Trophoblast cell (in vitro differentiated cells and primary cell): ENCODE data around the gene ZNF827.

ENCODE experiments used
- DNase-seq, 2 donors: peaks; one replicate each; pipeline ENCODE4 v3.0.0-alpha.2; 2016
- H2AFZ ChIP-seq: 2 replicates; pipeline ENCODE4 v1.6.1; 2013; ENCODE audit warnings: low read length, moderate library complexity, mild to moderate bottlenecking; ENCODE audit not compliant: insufficient read depth, poor library complexity
- H2AK5ac ChIP-seq: 2 replicates; pipeline ENCODE4 v1.6.1; 2013; ENCODE audit warnings: mild to moderate bottlenecking, low read length
- H2BK120ac ChIP-seq: 2 replicates; pipeline ENCODE4 v1.6.1; 2013; ENCODE audit warnings: low read length, mild to moderate bottlenecking, moderate library complexity; ENCODE audit not compliant: insufficient read depth, poor library complexity
- H2BK12ac ChIP-seq: 2 replicates; pipeline ENCODE4 v1.6.1; 2013; ENCODE audit warnings: mild to moderate bottlenecking, low read length, moderate library complexity
- H2BK5ac ChIP-seq: 2 replicates; pipeline ENCODE4 v1.6.1; 2013; ENCODE audit warnings: low read length, low read depth, moderate library complexity, mild to moderate bottlenecking; ENCODE audit not compliant: poor library complexity
- H3K14ac ChIP-seq: 2 replicates; pipeline ENCODE4 v1.6.1; 2013; ENCODE audit warnings: mild to moderate bottlenecking, low read length
- H3K18ac ChIP-seq: 2 replicates; pipeline ENCODE4 v1.6.1; 2013; ENCODE audit warnings: mild to moderate bottlenecking, low read length
- H3K23ac ChIP-seq: 2 replicates; pipeline ENCODE4 v1.6.1; 2013; ENCODE audit warnings: low read length
- H3K27ac ChIP-seq: 2 replicates; pipeline ENCODE4 v1.5.1; 2013; ENCODE audit warnings: low read depth, mild to moderate bottlenecking, inconsistent platforms, low read length, moderate library complexity
- H3K27me3 ChIP-seq: 2 replicates; pipeline ENCODE4 v1.6.1; 2013; ENCODE audit warnings: inconsistent platforms, mild to moderate bottlenecking, low read length, moderate library complexity; ENCODE audit not compliant: insufficient read depth
- H3K36me3 ChIP-seq, 2 experiments: 1 replicate in 1 of 2; 2 replicates in 1 of 2; pipeline ENCODE4 v1.6.1; 2013; ENCODE audit warnings: low read length in 2 of 2, mild to moderate bottlenecking in 2 of 2, moderate library complexity in 1 of 2; ENCODE audit not compliant: insufficient read depth in 2 of 2, control insufficient read depth in 1 of 2
- H3K4ac ChIP-seq: 2 replicates; pipeline ENCODE4 v1.6.1; 2013; ENCODE audit warnings: low read depth, mild to moderate bottlenecking, low read length, moderate library complexity
- H3K4me1 ChIP-seq, 2 experiments: 1 replicate in 1 of 2; 2 replicates in 1 of 2; pipeline ENCODE4 v1.6.1; 2013; ENCODE audit warnings: low read length in 2 of 2, mild to moderate bottlenecking in 2 of 2, moderate library complexity in 1 of 2; ENCODE audit not compliant: insufficient read depth in 2 of 2, control insufficient read depth in 1 of 2
- H3K4me2 ChIP-seq: 2 replicates; pipeline ENCODE4 v1.6.1; 2013; ENCODE audit warnings: inconsistent platforms, mild to moderate bottlenecking, low read length, moderate library complexity
- H3K4me3 ChIP-seq: 2 replicates; pipeline ENCODE4 v1.5.1; 2013; ENCODE audit warnings: mild to moderate bottlenecking, low read depth, low read length, inconsistent platforms
- H3K79me1 ChIP-seq: one replicate; pipeline ENCODE4 v1.6.1; 2013; ENCODE audit warnings: low read length
- H3K79me2 ChIP-seq: 2 replicates; pipeline ENCODE4 v1.6.1; 2013; ENCODE audit warnings: low read length, mild to moderate bottlenecking; ENCODE audit not compliant: control insufficient read depth, insufficient read depth, poor library complexity
- H3K9ac ChIP-seq: 2 replicates; pipeline ENCODE4 v1.6.1; 2013; ENCODE audit warnings: mild to moderate bottlenecking, low read length
- H3K9me3 ChIP-seq: 2 replicates; pipeline ENCODE4 v1.6.1; 2013; ENCODE audit warnings: low read depth, mild to moderate bottlenecking, control low read depth, inconsistent platforms, low read length; ENCODE audit not compliant: insufficient read depth
- H4K12ac ChIP-seq: 2 replicates; pipeline ENCODE4 v1.6.1; 2013; ENCODE audit warnings: low read depth, mild to moderate bottlenecking, low read length, moderate library complexity
- H4K8ac ChIP-seq: 2 replicates; pipeline ENCODE4 v1.6.1; 2013; ENCODE audit warnings: low read depth, mild to moderate bottlenecking, low read length, moderate library complexity
- H4K91ac ChIP-seq: one replicate; pipeline ENCODE4 v1.6.1; 2013; ENCODE audit warnings: low read depth, mild to moderate bottlenecking, low read length, moderate library complexity
- WGBS: extraction: QIAGEN DNeasy Blood & Tissue Kit; methylation state at CpG from one replicate; pipeline ENCODE4 v1.1.7; 2013; ENCODE audit warnings: missing lambda C conversion rate; ENCODE audit not compliant: insufficient read length, insufficient coverage; ENCODE audit errors: extremely low coverage; 5-methylcytosine and 5-hydroxymethylcytosine counted together

The ZNF827 gene

DNA sequence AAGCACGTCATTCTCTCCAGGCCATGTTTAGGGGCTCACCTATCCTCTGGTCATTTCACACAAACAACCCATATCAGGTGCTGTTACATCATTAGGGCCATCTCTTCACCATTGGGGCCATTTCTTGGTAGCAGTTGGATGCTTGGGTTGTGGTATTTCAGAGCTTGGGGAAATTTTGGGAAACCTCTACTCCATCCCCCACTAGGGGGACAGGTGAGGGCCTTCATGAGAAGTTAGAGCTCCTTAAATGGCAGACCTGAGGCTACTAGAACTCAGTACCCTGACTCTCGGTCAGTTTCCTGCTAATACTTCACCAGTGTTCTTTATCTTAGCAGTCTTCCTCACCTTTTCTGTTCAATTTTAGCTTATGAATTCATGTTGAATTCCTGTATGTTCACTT, 50.2 kb downstream of the ZNF827 start:
- Histone ChIP-seq H4K91ac (no peak overlapping the region), H3K4me3 (no peak overlapping the region), H3K4me1 (peaks cover 0 to 2% of the 10 kb centered on the region in 2 experiments), H2BK120ac (no peak overlapping the region), H2AK5ac (no peak overlapping the region), H3K27me3 (no peaks in the 10 kb centered on the region), H3K36me3 (peaks cover 16% of the 10 kb centered on the region in 2 experiments), H2BK12ac (no peak overlapping the region), H3K18ac (no peak overlapping the region), H3K23ac (no peak overlapping the region), H3K9me3 (no peaks in the 10 kb centered on the region), H4K12ac (no peak overlapping the region), H3K27ac (no peak overlapping the region), H3K79me2 (no peaks in the 10 kb centered on the region), H3K14ac (no peak overlapping the region), H2BK5ac (no peak overlapping the region), H3K4me2 (no peak overlapping the region), H4K8ac (no peak overlapping the region), H3K9ac (no peak overlapping the region), H3K79me1 (no peaks in the 10 kb centered on the region), H2AFZ (no peak overlapping the region), H3K4ac (no peak overlapping the region)
- DNase-seq: no peak
- no CpG with 5 or more reads among the region's 2 CpGs for WGBS

DNA sequence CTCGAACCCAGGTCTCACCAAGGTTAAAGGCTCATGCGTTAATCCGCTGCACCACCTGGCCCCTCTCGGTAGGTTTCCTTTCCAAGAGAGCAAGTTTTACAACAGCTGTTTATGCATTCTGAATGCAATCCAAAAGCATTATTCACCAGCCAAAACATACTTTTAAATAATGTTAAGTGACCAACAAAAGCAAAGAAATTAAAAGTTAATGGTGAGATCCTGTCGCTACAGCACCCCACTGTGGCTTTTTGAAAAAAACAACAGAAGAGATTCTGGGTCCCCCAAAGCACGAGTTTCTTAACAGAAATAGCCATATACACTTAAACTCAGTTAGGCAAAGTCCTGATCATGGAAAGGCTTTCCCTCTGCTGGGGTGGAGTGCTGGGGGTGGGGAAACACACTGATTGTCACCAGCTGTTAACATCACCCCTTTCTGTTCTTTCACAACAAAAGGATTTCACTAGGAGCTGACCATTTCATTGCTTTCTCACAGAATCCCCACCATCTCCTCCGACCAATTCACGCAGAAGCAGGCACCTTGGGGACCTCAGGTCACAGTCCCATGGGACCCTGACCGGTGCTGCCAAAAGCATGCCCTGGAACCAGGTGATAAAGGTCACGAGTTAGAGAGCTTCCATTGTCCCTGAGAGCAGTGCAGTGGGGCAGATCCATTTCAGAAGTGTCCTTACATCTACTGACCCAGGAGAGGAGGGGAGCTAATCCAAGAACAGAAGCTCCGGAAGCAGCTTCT, 51.2 kb downstream of the ZNF827 start:
- H3K14ac ChIP-seq: no peak overlapping the region
- H3K9me3 ChIP-seq: no peaks in the 10 kb centered on the region
- no peak overlapping the region for H2BK5ac ChIP-seq
- no peak overlapping the region for H2AK5ac ChIP-seq
- no peak overlapping the region for H3K18ac ChIP-seq
- no peak overlapping the region for H2BK12ac ChIP-seq
- no peak overlapping the region for H2BK120ac ChIP-seq
- H4K91ac ChIP-seq: no peak overlapping the region
- H3K4ac ChIP-seq: no peak overlapping the region
- H3K4me2 ChIP-seq: no peak overlapping the region
- no peaks in the 10 kb centered on the region for H3K79me2 ChIP-seq
- H4K8ac ChIP-seq: no peak overlapping the region
- H2AFZ ChIP-seq: no peak overlapping the region
- no peak overlapping the region for H3K9ac ChIP-seq
- no peak overlapping the region for H3K27ac ChIP-seq
- no peaks in the 10 kb centered on the region for H3K79me1 ChIP-seq
- H3K36me3 ChIP-seq: peaks cover 16 to 18% of the 10 kb centered on the region in 2 experiments
- no CpG with 5 or more reads among the region's 11 CpGs for WGBS
- H3K23ac ChIP-seq: no peak overlapping the region
- DNase-seq: peak in 1 of 2 donors; percentile 59
- no peaks in the 10 kb centered on the region for H3K27me3 ChIP-seq
- no peak overlapping the region for H3K4me3 ChIP-seq
- peaks cover 0 to 5% of the 10 kb centered on the region in 2 experiments for H3K4me1 ChIP-seq
- H4K12ac ChIP-seq: no peak overlapping the region

DNA sequence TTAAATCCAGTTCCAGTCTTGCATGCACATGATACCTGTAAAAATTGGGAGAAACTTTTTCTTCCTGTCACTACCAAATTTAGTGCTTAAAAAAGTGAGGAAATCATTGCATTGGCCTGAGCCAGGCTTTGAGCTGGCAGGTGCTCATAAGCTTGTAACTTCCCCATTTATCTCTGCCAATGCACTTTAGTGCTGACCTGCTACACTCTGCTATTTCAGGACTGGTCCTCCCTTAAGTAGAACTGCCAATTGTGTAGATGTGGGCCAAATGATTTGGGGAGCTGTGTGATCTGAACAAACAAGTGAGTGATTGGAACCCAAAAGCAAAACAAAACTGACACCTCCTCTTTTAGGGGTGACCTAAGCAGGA, 51.8 kb downstream of the ZNF827 start:
- H3K9ac ChIP-seq: no peak overlapping the region
- H3K14ac ChIP-seq: no peak overlapping the region
- no peak overlapping the region for H2BK120ac ChIP-seq
- H4K8ac ChIP-seq: no peak overlapping the region
- H2AK5ac ChIP-seq: no peak overlapping the region
- no peak overlapping the region for H3K23ac ChIP-seq
- no peaks in the 10 kb centered on the region for H3K79me1 ChIP-seq
- H3K4me3 ChIP-seq: no peak overlapping the region
- H2BK12ac ChIP-seq: no peak overlapping the region
- no peak overlapping the region for H4K12ac ChIP-seq
- no peak overlapping the region for H2BK5ac ChIP-seq
- H2AFZ ChIP-seq: no peak overlapping the region
- H3K4me2 ChIP-seq: no peak overlapping the region
- H3K27ac ChIP-seq: no peak overlapping the region
- no peaks in the 10 kb centered on the region for H3K27me3 ChIP-seq
- peaks cover 14 to 15% of the 10 kb centered on the region in 2 experiments for H3K36me3 ChIP-seq
- no peak overlapping the region for H4K91ac ChIP-seq
- peaks cover 0 to 9% of the 10 kb centered on the region in 2 experiments for H3K4me1 ChIP-seq
- no peaks in the 10 kb centered on the region for H3K79me2 ChIP-seq
- no peak for DNase-seq
- no peaks in the 10 kb centered on the region for H3K9me3 ChIP-seq
- H3K18ac ChIP-seq: no peak overlapping the region
- H3K4ac ChIP-seq: no peak overlapping the region

DNA sequence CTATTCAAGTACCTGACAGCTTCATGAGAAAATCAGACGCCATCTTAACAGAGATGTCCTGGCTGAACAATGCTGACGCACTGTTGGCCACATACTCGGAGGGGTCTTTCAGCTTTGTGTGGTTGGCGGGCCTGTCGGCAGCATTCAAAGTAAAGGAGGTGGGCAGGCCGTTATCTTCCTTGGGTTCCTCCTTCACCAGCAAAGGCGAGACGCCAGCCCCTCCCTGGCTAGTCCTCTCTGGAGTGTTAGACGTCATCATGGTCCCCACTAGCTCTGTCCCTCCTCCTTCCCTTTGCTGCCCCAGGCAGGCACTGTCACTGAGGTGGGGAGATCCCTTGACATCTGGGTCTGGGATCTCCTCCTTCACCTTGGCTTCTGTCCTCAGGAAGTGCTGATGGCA, 53.0 kb downstream of the ZNF827 start:
- H3K27me3 ChIP-seq: no peaks in the 10 kb centered on the region
- no peaks in the 10 kb centered on the region for H3K79me2 ChIP-seq
- peaks cover 10 to 11% of the 10 kb centered on the region in 2 experiments for H3K36me3 ChIP-seq
- no peaks in the 10 kb centered on the region for H3K9me3 ChIP-seq
- H3K23ac ChIP-seq: no peak overlapping the region
- no peak for DNase-seq
- no peak overlapping the region for H2BK12ac ChIP-seq
- no peak overlapping the region for H2AK5ac ChIP-seq
- H3K4me3 ChIP-seq: no peak overlapping the region
- no peak overlapping the region for H3K4me2 ChIP-seq
- H3K4ac ChIP-seq: no peak overlapping the region
- no peak overlapping the region for H4K91ac ChIP-seq
- H3K14ac ChIP-seq: no peak overlapping the region
- H3K18ac ChIP-seq: no peak overlapping the region
- H4K8ac ChIP-seq: no peak overlapping the region
- no peak overlapping the region for H2AFZ ChIP-seq
- no peak overlapping the region for H3K9ac ChIP-seq
- no peak overlapping the region for H3K27ac ChIP-seq
- no CpG with 5 or more reads among the region's 9 CpGs for WGBS
- H2BK120ac ChIP-seq: no peak overlapping the region
- H4K12ac ChIP-seq: no peak overlapping the region
- no peak overlapping the region for H2BK5ac ChIP-seq
- no peaks in the 10 kb centered on the region for H3K79me1 ChIP-seq
- peaks cover 0 to 12% of the 10 kb centered on the region in 2 experiments for H3K4me1 ChIP-seq
